HG03108 (cell line): ENCODE results near the gene ZYX.
"Not testable (repeated sequence)": the region's sequence is repeated elsewhere in the genome, so short reads cannot be mapped to it uniquely, and the experiment has no call there.

Experiments
- ATAC-seq: cut with Tn5 transposase; IDR thresholded peaks from one replicate; pipeline ENCODE4 v1.9.1; 2021; ENCODE audit warnings: moderate library complexity; ENCODE audit not compliant: unreplicated experiment

ZYX gene

GRCh38 chr7:143384661-143385631, 3.8 kb downstream of the ZYX start:
- ATAC-seq, result no peak

- peak; percentile 48 for ATAC-seq
Observed at GRCh38 chr7:143385891-143386781, 5.0 kb downstream of the ZYX start.

- ATAC-seq, result no peak
Observed at GRCh38 chr7:143387156-143387975, 6.2 kb downstream of the ZYX start.

DNA sequence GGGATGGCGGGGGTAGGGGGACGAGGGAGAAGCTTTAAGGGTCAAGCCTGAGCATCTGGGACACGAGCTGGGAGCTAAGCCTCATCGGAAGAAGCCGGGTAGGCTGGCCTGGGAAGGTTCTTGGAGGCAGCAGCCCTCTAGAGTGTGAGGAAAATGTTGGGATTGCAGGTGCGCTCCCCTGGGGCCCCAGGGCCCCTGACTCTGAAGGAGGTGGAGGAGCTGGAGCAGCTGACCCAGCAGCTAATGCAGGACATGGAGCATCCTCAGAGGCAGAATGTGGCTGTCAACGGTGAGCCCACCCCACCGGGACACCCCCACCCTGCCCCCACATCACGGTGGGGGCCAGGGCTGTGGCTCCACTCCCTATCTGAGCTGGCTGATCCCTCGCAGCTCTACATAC, 6.9 kb downstream of the ZYX start:
- ATAC-seq, result no peak

GRCh38 chr7:143388491-143389101, 7.5 kb downstream of the ZYX start:
- ATAC-seq, result no peak

DNA sequence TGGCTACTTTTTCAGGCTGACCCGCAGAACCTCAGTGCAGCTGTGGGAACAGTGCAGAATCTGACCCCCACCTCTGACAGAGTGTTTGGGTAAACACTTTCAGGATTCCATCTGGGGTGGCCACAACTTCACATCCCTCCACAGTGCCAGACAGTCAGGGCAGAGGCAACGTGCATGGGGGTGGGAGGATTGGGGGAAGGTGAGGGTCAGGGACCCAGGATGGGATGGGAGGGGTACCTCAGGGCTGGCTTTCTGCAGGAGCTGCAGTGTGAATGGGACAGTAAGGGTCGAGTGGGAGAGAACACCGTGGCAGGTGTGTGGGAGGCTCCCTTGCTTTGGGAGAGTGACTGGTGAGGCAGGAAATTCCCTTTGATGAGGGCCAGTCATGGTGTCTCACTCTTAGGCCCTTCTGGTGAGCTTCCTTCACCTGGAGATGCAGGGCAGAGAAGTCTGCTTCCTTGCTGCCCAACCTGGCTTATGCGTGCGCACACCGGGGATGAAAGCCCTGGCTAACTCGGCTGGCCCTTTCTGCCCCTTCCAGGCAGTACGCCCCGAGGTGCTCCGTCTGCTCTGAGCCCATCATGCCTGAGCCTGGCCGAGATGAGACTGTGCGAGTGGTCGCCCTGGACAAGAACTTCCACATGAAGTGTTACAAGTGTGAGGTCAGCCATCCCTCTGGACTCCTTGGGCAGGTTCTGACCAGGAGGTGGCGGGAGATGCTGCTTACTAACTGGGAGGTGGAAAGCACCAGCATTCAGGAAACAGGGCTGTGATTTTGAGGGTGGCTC, 8.4 kb downstream of the ZYX start:
- no peak for ATAC-seq

- no peak for ATAC-seq
Observed at GRCh38 chr7:143390104-143390772, 9.1 kb downstream of the ZYX start.

- no peak for ATAC-seq
Observed at GRCh38 chr7:143390773-143391317, 9.7 kb downstream of the ZYX start.

GRCh38 chr7:143391462-143392404, 10.6 kb downstream of the ZYX start:
- ATAC-seq, result no peak

DNA sequence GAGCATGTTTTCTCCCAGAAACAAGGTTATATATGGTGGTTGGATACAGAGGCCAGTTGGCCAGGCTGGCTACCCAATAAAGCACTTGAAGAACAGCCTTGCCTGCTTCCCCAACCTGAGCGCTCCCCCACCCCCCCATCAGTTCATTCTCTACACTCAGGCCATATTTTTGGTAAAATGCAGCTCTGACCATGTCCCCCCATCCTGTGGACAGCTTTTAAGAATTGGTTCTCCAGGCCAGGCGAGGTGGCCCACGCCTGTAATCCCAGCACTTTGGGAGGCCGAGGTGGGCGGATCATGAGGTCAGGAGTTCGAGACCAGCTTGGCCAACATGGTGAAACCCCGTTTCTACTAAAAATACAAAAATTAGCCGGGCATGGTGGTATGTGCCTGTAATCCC, 11.3 kb downstream of the ZYX start:
- ATAC-seq, result not testable (repeated sequence)

- no peak for ATAC-seq
Observed at GRCh38 chr7:143392875-143393266, 11.7 kb downstream of the ZYX start.

DNA sequence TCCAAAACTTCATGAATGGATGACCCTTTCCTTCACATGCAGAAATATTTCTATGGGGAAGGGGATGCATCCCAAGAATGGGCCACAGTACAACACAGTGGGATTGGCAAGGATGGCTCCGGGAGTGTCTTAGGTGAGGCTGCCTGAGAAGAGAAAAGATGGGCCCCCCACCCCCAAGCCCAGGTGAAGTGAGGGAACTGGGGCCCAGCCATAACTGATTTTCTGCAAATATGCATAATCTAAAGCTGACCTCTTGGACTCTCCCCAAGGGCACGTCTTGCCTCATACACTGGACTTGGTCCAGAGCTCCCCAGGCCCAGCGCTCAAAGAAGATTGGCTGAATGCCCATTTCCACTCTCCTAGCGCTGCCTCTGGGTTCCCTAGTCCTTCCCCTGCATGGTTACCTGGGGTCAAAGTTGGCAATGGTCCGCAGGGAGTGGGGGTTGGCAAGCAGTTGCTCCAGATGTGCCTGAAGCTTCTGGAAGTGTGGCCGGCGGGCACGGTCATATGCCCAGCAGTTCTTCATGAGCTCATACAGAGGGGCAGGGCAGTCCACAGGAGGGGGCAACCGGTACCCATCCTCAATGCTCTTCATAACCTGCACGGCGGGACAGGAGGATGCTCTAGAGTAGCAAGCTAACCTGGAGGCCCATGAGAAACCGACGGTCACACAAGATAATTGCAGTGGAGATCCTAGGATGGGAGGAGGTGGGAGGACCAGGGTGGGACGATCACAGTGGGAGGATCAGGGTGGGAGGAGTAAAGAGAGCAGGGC, 12.3 kb downstream of the ZYX start:
- no peak for ATAC-seq

DNA sequence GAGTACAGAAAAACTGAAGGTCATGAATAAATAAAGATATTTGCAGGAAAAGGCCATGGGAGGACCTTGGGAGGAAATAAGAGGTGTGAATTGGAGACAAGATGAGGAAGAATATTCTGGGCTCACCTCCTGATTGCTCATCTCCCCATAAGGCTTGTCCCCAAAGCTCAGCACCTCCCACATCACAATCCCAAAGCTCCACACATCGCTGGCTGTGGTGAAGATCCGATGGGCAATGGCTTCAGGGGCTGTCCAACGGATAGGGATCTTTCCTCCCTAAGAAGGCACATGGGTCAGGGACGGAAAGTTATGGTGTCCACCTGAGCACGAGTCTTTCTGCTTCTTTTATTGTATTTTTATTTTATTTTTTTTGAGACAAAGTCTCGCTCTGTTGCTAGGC, 12.9 kb downstream of the ZYX start:
- ATAC-seq, result no peak

DNA sequence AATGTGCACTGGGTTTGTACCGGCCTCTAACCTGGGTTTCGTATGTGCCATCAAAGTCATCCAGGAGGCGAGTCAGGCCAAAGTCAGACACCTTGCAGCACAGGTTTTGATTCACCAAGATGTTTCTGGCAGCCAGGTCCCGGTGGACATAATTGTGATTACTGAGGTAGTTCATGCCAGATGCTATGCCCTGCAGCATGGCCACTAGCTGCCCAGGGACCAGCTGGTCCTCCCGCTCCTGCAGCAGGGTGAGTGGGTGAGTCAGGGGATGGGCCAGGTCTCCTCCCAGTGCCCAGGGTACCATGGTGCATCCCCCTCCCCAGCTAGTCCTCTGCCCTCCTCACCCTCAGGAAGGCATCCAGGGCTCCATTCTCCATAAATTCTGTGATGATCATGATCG, 13.6 kb downstream of the ZYX start:
- ATAC-seq, result no peak

- ATAC-seq, result no peak
Observed at GRCh38 chr7:143395187-143396149, 14.3 kb downstream of the ZYX start.

DNA sequence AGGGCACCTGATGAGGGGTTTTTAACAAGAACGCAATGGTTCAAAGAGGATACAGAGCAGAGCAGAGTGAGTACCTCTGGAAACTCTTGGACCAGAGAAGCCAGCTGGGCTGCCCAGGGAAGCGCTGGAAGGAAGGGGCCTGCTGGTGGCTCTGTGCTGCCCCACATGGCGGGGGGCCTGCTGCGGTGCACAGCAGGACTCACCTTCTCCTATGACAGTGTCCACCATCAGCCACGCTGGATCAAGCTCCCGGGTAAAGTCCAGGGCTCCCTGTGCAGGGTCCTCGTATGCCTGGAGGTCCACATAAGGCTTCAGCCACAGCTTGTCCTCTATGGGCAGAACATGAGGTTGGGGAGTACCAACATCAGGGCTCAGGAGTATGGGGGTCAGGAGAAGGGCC, 15.0 kb downstream of the ZYX start:
- no peak for ATAC-seq
